ENCODE results near the gene HDDC3. TPM values are rescaled to one million over a fixed set of nuclear protein-coding genes. Genes with fewer than 3 reads are reported as not detected.

Gene HDDC3
- polyA plus RNA-seq, 1 of the 3 experiments (the other 2 are of a cell fraction): 25.8 TPM

DNA sequence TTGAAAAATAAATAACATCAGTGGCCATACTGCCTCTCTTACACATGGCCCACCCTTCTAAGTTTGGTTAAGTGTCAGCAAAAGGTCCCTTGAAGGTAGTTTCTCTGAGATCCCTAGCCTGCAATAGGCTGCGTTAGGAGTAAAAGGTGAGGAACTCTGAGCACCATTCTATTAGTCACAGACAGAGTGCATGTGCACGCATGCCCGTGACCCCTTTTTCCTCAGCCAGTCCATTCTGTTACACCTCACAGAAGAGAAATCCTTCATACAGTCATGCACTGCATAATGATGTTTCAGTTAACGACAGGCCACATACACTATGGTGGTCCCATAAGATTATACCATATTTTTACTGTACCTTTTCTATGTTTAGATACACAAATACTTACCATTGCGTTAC, 34.9 kb upstream of the HDDC3 start:
- WGBS (ENCODE audit: low lambda C conversion rate): 92% methylated on average over 5 of the region's 5 CpGs

DNA sequence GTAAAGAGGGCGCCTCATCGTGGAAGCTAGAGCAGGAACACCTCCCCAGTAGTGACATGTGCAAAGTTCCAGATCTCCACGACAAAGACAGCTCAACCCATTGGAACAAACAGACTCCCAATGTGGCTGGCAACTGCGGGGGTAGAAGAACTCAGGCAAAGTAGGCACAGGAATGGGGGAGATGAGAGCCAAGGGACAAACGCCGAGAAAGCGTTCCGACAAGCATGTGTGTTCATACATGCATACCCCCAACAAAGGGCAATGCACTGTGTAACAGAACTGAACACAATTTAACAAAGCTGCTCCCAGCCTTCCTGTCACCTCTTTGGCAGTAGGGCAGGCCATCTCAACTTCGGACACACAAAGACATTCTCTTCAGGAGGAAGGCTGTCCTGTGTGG, 33.9 kb upstream of the HDDC3 start:
- H3K36me3 ChIP-seq (replicated peaks in 1 of 2; ENCODE audit: control insufficient read depth in 1 of 2, insufficient read depth in 2 of 2, low read length in 1 of 2): peaks cover 49 to 62% of the 10 kb centered on the region in 2 experiments
- ChIA-PET POLR2A (no interaction called here), CTCF (interaction anchor here (0.5 to 7.3 kb wide), 6 partner anchors 8 to 67 kb away, joined by 3 to 74 read pairs (median 4); partner anchors contain the start of gene HDDC3)
- no peak overlapping the region for H3K27ac ChIP-seq (ENCODE audit: low read depth in 2 of 2, low read length in 1 of 2)
- H3K4me1 ChIP-seq (ENCODE audit: control insufficient read depth in 1 of 2, insufficient read depth in 2 of 2, low read depth in 1 of 2, low read length in 1 of 2): no peaks in the 10 kb centered on the region
- H3F3A ChIP-seq (replicated peaks; ENCODE audit: insufficient read depth): peaks cover 22% of the 10 kb centered on the region
- no peak overlapping the region for H3K4me3 ChIP-seq (ENCODE audit: low read depth in 2 of 2, low read length in 1 of 2)
- no peak for DNase-seq
- WGBS (ENCODE audit: low lambda C conversion rate): 93% methylated on average over 9 of the region's 9 CpGs
- H3K9me2 ChIP-seq: no peaks in the 10 kb centered on the region
- no peak overlapping the region for H3K4me2 ChIP-seq
- H3K9ac ChIP-seq: no peak overlapping the region
- no peaks in the 10 kb centered on the region for H4K20me1 ChIP-seq (ENCODE audit: insufficient read depth)
- no peak overlapping the region for H2AFZ ChIP-seq (ENCODE audit: low read depth)
- no peaks in the 10 kb centered on the region for H3K27me3 ChIP-seq (ENCODE audit: insufficient read depth)
- H3K79me2 ChIP-seq (ENCODE audit: insufficient read depth): peaks cover 19% of the 10 kb centered on the region; the same call in 1 of the 2 replicates
- no peaks in the 10 kb centered on the region for H3K9me3 ChIP-seq
- TF ChIP-seq GATA2 (CRISPR knock-in tag; IDR thresholded peaks at IDR 0.05) (no peak), TAF1 (IDR thresholded peaks at IDR 0.05; ENCODE audit: borderline replicate concordance, low read depth, low read length) (no peak), EP300 (IDR thresholded peaks at IDR 0.05; ENCODE audit: borderline replicate concordance in 1 of 2, low read depth in 1 of 2, low read length in 1 of 2) (no peak), TEAD4 (IDR thresholded peaks at IDR 0.05; ENCODE audit: borderline replicate concordance, insufficient read depth) (no peak), USF1 (IDR thresholded peaks at IDR 0.05; ENCODE audit: borderline replicate concordance, low read depth) (no peak), REST (IDR thresholded peaks at IDR 0.05; ENCODE audit: low read depth, low read length) (no peak), FOXJ3 (CRISPR knock-in tag; IDR thresholded peaks at IDR 0.05) (no peak), ELF1 (IDR thresholded peaks at IDR 0.05) (no peak), NFIC (IDR thresholded peaks at IDR 0.05; ENCODE audit: borderline replicate concordance) (no peak), MEF2A (IDR thresholded peaks at IDR 0.05; ENCODE audit: borderline replicate concordance, low read depth) (no peak)

More for the DNA sequence above, 34.9 kb upstream of the HDDC3 start:
- no peak overlapping the region for H3K4me2 ChIP-seq
- no peaks in the 10 kb centered on the region for H3K9me3 ChIP-seq
- no peak for DNase-seq
- no peak overlapping the region for H3K9ac ChIP-seq
- TF ChIP-seq FOXJ3 (CRISPR knock-in tag; IDR thresholded peaks at IDR 0.05) (no peak), REST (IDR thresholded peaks at IDR 0.05; ENCODE audit: low read depth, low read length) (no peak), MXI1 (IDR thresholded peaks at IDR 0.05; ENCODE audit: low read depth, low read length) (no peak), USF1 (IDR thresholded peaks at IDR 0.05; ENCODE audit: borderline replicate concordance, low read depth) (no peak)
- peaks cover 49 to 53% of the 10 kb centered on the region in 2 experiments for H3K36me3 ChIP-seq (replicated peaks in 1 of 2; ENCODE audit: control insufficient read depth in 1 of 2, insufficient read depth in 2 of 2, low read length in 1 of 2)
- no peaks in the 10 kb centered on the region for H3K4me1 ChIP-seq (ENCODE audit: control insufficient read depth in 1 of 2, insufficient read depth in 2 of 2, low read depth in 1 of 2, low read length in 1 of 2)
- H3F3A ChIP-seq (replicated peaks; ENCODE audit: insufficient read depth): peaks cover 22% of the 10 kb centered on the region
- H3K4me3 ChIP-seq (ENCODE audit: low read depth in 2 of 2, low read length in 1 of 2): no peak overlapping the region
- no peak overlapping the region for H2AFZ ChIP-seq (ENCODE audit: low read depth)
- no peaks in the 10 kb centered on the region for H3K9me2 ChIP-seq
- ChIA-PET CTCF (interaction anchor here (0.9 to 7.3 kb wide), 4 partner anchors 9 to 83 kb away, joined by 3 to 74 read pairs (median 6); partner anchors contain the start of gene HDDC3), POLR2A (no interaction called here)
- no peaks in the 10 kb centered on the region for H4K20me1 ChIP-seq (ENCODE audit: insufficient read depth)
- H3K27me3 ChIP-seq (ENCODE audit: insufficient read depth): no peaks in the 10 kb centered on the region
- no peak overlapping the region for H3K27ac ChIP-seq (ENCODE audit: low read depth in 2 of 2, low read length in 1 of 2)
- H3K79me2 ChIP-seq (ENCODE audit: insufficient read depth): peaks cover 19% of the 10 kb centered on the region; the same call in 1 of the 2 replicates

All from SK-N-SH (cell line).